ENCODE data around the gene OR10A5. TPM values are rescaled to one million over a fixed set of nuclear protein-coding genes. Genes with fewer than 3 reads are reported as not detected.
"Not testable (repeated sequence)": the region's sequence is repeated elsewhere in the genome, so short reads cannot be mapped to it uniquely, and the experiment has no call there.

Gene OR10A5
- total RNA-seq, 2 experiments from 2014 or later: not detected

GRCh38 chr11:6841694-6842093, 3.8 kb upstream of the OR10A5 start:
- ChIA-PET POLR2A (no interaction called here), CTCF (no interaction called here)
- Mint-ChIP-seq H3K4me3 (no peak overlapping the region), H3K9me3 (no peaks in the 10 kb centered on the region), H3K27ac (no peak overlapping the region), H3K27me3 (peaks cover 13% of the 10 kb centered on the region), H3K36me3 (no peaks in the 10 kb centered on the region), H3K4me1 (ENCODE audit: low read depth) (no peaks in the 10 kb centered on the region)
- DNase-seq: no peak
- intact Hi-C loops (cut with micrococcal nuclease): no loop called here

GRCh38 chr11:6843670-6844069, 1.8 kb upstream of the OR10A5 start:
- POLR2A ChIA-PET: no interaction called here
- Mint-ChIP-seq H3K9me3 (no peaks in the 10 kb centered on the region), H3K4me1 (ENCODE audit: low read depth) (no peaks in the 10 kb centered on the region), H3K36me3 (no peaks in the 10 kb centered on the region), H3K4me3 (no peak overlapping the region), H3K27me3 (peaks cover 21% of the 10 kb centered on the region), H3K27ac (no peak overlapping the region)
- CTCF ChIA-PET: interaction anchor here (0.7 to 1.1 kb wide), 2 partner anchors 31 to 87 kb away, joined by 3 to 6 read pairs; no protein-coding TSS in a partner anchor
- DNase-seq: no peak
- intact Hi-C loops (cut with micrococcal nuclease): no loop called here

GRCh38 chr11:6844356-6844755, 1.1 kb upstream of the OR10A5 start:
- no peaks in the 10 kb centered on the region for H3K4me1 Mint-ChIP-seq (ENCODE audit: low read depth)
- no peaks in the 10 kb centered on the region for H3K36me3 Mint-ChIP-seq
- CTCF ChIA-PET: no interaction called here
- intact Hi-C loops (cut with micrococcal nuclease): no loop called here
- no peak overlapping the region for H3K4me3 Mint-ChIP-seq
- POLR2A ChIA-PET: no interaction called here
- H3K27me3 Mint-ChIP-seq: peaks cover 22% of the 10 kb centered on the region
- H3K27ac Mint-ChIP-seq: no peak overlapping the region
- no peak for DNase-seq
- H3K9me3 Mint-ChIP-seq: no peaks in the 10 kb centered on the region

GRCh38 chr11:6850526-6850925, 5.0 kb downstream of the OR10A5 start:
- Mint-ChIP-seq H3K4me3 (no peak overlapping the region), H3K9me3 (peaks cover 24% of the 10 kb centered on the region), H3K4me1 (ENCODE audit: low read depth) (no peaks in the 10 kb centered on the region), H3K36me3 (no peaks in the 10 kb centered on the region), H3K27ac (no peak overlapping the region), H3K27me3 (peaks cover 13% of the 10 kb centered on the region)
- DNase-seq: no peak
- ChIA-PET POLR2A (no interaction called here), CTCF (no interaction called here)
- intact Hi-C loops (cut with micrococcal nuclease): no loop called here

DNA sequence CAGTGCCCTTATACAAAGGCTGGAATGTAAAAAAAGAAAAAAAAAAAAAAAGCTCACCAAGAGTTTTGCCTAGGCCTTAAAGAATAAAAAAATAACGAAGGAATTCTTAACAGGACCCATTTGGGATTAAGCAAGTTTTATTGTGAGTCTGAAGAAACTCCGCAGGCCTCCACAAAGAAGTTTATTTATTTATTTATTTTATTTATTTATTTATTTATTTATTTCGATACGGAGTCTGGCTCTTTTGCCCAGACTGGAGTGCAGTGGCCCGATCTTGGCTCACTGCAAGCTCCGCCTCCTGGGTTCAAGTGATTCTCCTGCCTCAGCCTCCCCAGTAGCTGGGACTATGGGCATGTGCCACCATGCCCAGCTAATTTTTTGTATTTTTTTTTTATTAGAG, 9.3 kb downstream of the OR10A5 start:
- intact Hi-C loops (cut with micrococcal nuclease); DNase-seq; H3K36me3 Mint-ChIP-seq; H3K27ac Mint-ChIP-seq; POLR2A ChIA-PET; H3K4me1 Mint-ChIP-seq (ENCODE audit: low read depth); H3K4me3 Mint-ChIP-seq: not testable (repeated sequence)
- Mint-ChIP-seq H3K9me3 (peaks cover 27% of the 10 kb centered on the region), H3K27me3 (peaks cover 11% of the 10 kb centered on the region)
- CTCF ChIA-PET: interaction anchor here (2.1 kb wide), 1 partner anchor 43 kb away, joined by 5 read pairs; no protein-coding TSS in a partner anchor

- H3K9me3 Mint-ChIP-seq: peaks cover 27% of the 10 kb centered on the region
- CTCF ChIA-PET: interaction anchor here (1.3 kb wide), 1 partner anchor 43 kb away, joined by 4 read pairs; no protein-coding TSS in a partner anchor
- H3K4me3 Mint-ChIP-seq: no peak overlapping the region
- POLR2A ChIA-PET: no interaction called here
- DNase-seq: no peak
- peaks cover 14% of the 10 kb centered on the region for H3K27me3 Mint-ChIP-seq
- H3K27ac Mint-ChIP-seq: no peak overlapping the region
- H3K36me3 Mint-ChIP-seq: no peaks in the 10 kb centered on the region
- intact Hi-C loops (cut with micrococcal nuclease): no loop called here
- H3K4me1 Mint-ChIP-seq (ENCODE audit: low read depth): peaks cover 8% of the 10 kb centered on the region
Observed at GRCh38 chr11:6855971-6856541, 10.6 kb downstream of the OR10A5 start.

DNA sequence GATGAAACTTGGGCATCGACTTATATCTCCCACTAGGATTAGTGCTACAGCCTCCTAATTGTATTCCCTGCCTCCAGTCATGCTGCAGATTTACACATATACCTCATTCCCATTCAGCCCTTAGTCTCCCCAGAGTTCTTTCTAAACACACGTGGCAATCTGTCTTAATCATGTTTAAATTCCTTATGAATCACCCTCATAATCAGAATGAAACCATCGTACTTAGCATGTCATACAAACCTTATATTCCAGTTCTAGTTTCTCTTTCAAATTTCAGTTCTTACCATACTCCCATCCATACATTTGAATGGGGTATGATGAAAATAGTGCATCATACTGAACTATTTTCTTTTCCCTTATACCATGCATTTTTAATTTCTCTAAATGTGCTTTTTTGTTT, 11.4 kb downstream of the OR10A5 start:
- CTCF ChIA-PET: no interaction called here
- H3K4me3 Mint-ChIP-seq: no peak overlapping the region
- intact Hi-C loops (cut with micrococcal nuclease): no loop called here
- H3K9me3 Mint-ChIP-seq: peaks cover 23% of the 10 kb centered on the region
- POLR2A ChIA-PET: no interaction called here
- H3K27me3 Mint-ChIP-seq: peaks cover 14% of the 10 kb centered on the region
- no peak overlapping the region for H3K27ac Mint-ChIP-seq
- DNase-seq: no peak
- no peaks in the 10 kb centered on the region for H3K36me3 Mint-ChIP-seq
- H3K4me1 Mint-ChIP-seq (ENCODE audit: low read depth): peaks cover 8% of the 10 kb centered on the region

GRCh38 chr11:6862961-6863360, 17.5 kb downstream of the OR10A5 start, which contains the start of gene OR10A2:
OR10A2 (plus strand) TSS chr11:6863057; CDS start chr11:6869755, 6,698 bp downstream.
- ChIA-PET CTCF (interaction anchor here (1.3 kb wide), 1 partner anchor 50 kb away, joined by 4 read pairs; no protein-coding TSS in a partner anchor), POLR2A (no interaction called here)
- Mint-ChIP-seq H3K9me3 (peaks cover 3% of the 10 kb centered on the region), H3K4me1 (ENCODE audit: low read depth) (no peaks in the 10 kb centered on the region), H3K27me3 (peaks cover 14% of the 10 kb centered on the region), H3K36me3 (no peaks in the 10 kb centered on the region), H3K27ac (no peak within 1 kb of the TSS), H3K4me3 (no peak within 1 kb of the TSS)
- DNase-seq: no peak
- intact Hi-C loops (cut with micrococcal nuclease): no loop called here

- DNase-seq: no peak
- intact Hi-C loops (cut with micrococcal nuclease): no loop called here
- Mint-ChIP-seq H3K4me3 (no peak overlapping the region), H3K4me1 (ENCODE audit: low read depth) (no peaks in the 10 kb centered on the region), H3K9me3 (peaks cover 1% of the 10 kb centered on the region), H3K36me3 (no peaks in the 10 kb centered on the region), H3K27me3 (peaks cover 7% of the 10 kb centered on the region), H3K27ac (no peak overlapping the region)
- CTCF ChIA-PET: interaction anchor here (1.3 kb wide), 1 partner anchor 52 kb away, joined by 4 read pairs; no protein-coding TSS in a partner anchor
- POLR2A ChIA-PET: no interaction called here
Observed at GRCh38 chr11:6864438-6864837, 19.0 kb downstream of the OR10A5 start.

DNA sequence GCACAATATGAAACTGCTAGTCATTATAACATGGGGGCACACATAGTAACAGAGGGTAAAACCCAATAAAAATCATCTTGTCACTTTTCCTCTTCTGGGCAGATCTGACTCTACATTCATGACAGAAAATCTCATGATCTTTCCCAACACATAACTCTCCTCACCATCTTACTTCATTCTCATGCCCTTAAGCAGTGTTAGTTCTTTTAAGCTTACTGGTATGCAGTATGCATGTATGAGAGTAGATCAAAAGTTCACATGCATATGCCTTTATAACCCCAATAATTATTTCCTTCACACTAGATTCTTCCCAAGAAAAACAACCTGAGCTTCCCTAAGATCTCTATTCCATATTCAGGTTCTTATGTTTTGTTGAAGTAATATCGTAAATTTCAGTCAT, 25.8 kb downstream of the OR10A5 start:
- DNase-seq: no peak
- POLR2A ChIA-PET: no interaction called here
- no peaks in the 10 kb centered on the region for H3K36me3 Mint-ChIP-seq
- CTCF ChIA-PET: interaction anchor here (1.2 kb wide), 1 partner anchor 59 kb away, joined by 5 read pairs; no protein-coding TSS in a partner anchor
- H3K4me1 Mint-ChIP-seq (ENCODE audit: low read depth): no peaks in the 10 kb centered on the region
- no peak overlapping the region for H3K27ac Mint-ChIP-seq
- peaks cover 8% of the 10 kb centered on the region for H3K27me3 Mint-ChIP-seq
- no peak overlapping the region for H3K4me3 Mint-ChIP-seq
- intact Hi-C loops (cut with micrococcal nuclease): no loop called here
- H3K9me3 Mint-ChIP-seq: no peaks in the 10 kb centered on the region

DNA sequence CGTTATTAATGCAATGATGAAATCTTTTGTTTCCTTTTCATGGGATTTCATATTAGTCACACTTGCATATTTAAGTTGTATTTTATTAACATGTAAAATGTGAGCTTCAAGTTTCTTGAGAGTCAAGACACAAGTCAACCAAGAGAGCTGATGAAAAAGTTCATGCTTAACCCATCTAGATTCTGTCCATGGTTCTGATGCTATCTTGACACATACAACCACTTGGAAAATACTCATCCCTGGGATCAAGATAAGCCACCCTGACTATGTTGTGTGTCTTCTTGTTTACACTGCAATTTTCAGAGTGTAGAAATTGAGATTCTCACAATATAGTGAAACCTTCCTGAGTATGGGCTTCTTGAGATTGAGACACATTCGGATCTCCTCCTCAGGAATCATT, 30.3 kb downstream of the OR10A5 start:
- ChIA-PET POLR2A (no interaction called here), CTCF (no interaction called here)
- Mint-ChIP-seq H3K27me3 (peaks cover 7% of the 10 kb centered on the region), H3K27ac (no peak overlapping the region), H3K36me3 (no peaks in the 10 kb centered on the region), H3K9me3 (no peaks in the 10 kb centered on the region), H3K4me1 (ENCODE audit: low read depth) (no peaks in the 10 kb centered on the region), H3K4me3 (no peak overlapping the region)
- intact Hi-C loops (cut with micrococcal nuclease): no loop called here
- no peak for DNase-seq

DNA sequence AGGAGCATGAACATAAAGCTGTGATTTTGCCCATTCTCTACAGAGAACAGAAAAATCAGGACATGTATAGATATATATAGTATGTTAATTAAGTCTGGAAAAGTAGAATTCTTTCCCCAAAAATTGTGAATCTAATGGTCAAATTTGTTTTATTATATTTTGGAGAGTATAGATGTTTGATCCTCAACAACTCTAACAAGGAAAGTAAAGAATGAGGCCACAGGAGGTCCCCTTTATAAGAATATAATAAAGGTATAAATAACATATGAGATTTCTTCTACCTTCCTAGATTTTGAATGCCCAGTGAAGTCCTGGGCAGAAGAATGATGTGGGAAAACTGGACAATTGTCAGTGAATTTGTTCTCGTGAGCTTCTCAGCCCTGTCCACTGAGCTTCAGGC, 30.8 kb downstream of the OR10A5 start, which contains the start of gene OR10A4:
Gene OR10A4, plus strand, starts transcription at position 301 of the 400 bp plus-strand sequence. Its CDS starts 23 bp downstream, at position 324.
- intact Hi-C loops (cut with micrococcal nuclease): no loop called here
- peaks cover 4% of the 10 kb centered on the region for H3K27me3 Mint-ChIP-seq
- DNase-seq: no peak
- H3K36me3 Mint-ChIP-seq: no peaks in the 10 kb centered on the region
- ChIA-PET POLR2A (no interaction called here), CTCF (no interaction called here)
- H3K27ac Mint-ChIP-seq: no peak within 1 kb of the TSS
- H3K4me3 Mint-ChIP-seq: no peak within 1 kb of the TSS
- no peaks in the 10 kb centered on the region for H3K9me3 Mint-ChIP-seq
- no peaks in the 10 kb centered on the region for H3K4me1 Mint-ChIP-seq (ENCODE audit: low read depth)

- H3K27ac Mint-ChIP-seq: no peak overlapping the region
- H3K4me1 Mint-ChIP-seq (ENCODE audit: low read depth): no peaks in the 10 kb centered on the region
- no peak overlapping the region for H3K4me3 Mint-ChIP-seq
- no peaks in the 10 kb centered on the region for H3K9me3 Mint-ChIP-seq
- H3K36me3 Mint-ChIP-seq: no peaks in the 10 kb centered on the region
- intact Hi-C loops (cut with micrococcal nuclease): no loop called here
- ChIA-PET POLR2A (no interaction called here), CTCF (no interaction called here)
- no peak for DNase-seq
- peaks cover 3% of the 10 kb centered on the region for H3K27me3 Mint-ChIP-seq
Observed at GRCh38 chr11:6876914-6877313, 31.4 kb downstream of the OR10A5 start.
